GM18526 (cell line): Measurements from ENCODE around the gene CHSY1.

Experiments used
- POLR2A ChIP-seq: IDR thresholded peaks from 3 replicates; pipeline ENCODE4 v1.6.1; 2011; ENCODE audit not compliant: insufficient read length; ENCODE audit errors: extremely low read depth

CHSY1 gene

GRCh38 chr15:101167753-101168462 is 83.9 kb downstream of the CHSY1 start:
- no peak for TF ChIP-seq POLR2A

- no peak for TF ChIP-seq POLR2A
Observed at GRCh38 chr15:101167411-101167752, 84.5 kb downstream of the CHSY1 start.

- TF ChIP-seq POLR2A = no peak
Observed at GRCh38 chr15:101165905-101166471, 85.9 kb downstream of the CHSY1 start.

- TF ChIP-seq POLR2A = no peak
Observed at GRCh38 chr15:101162701-101163483, 89.0 kb downstream of the CHSY1 start.

- no peak for TF ChIP-seq POLR2A
Observed at GRCh38 chr15:101161656-101162055, 90.2 kb downstream of the CHSY1 start.

- TF ChIP-seq POLR2A = no peak
Observed at GRCh38 chr15:101159936-101160815, 91.7 kb downstream of the CHSY1 start.

- no peak for TF ChIP-seq POLR2A
Observed at GRCh38 chr15:101159096-101159935, 92.5 kb downstream of the CHSY1 start.

- no peak for TF ChIP-seq POLR2A
Observed at GRCh38 chr15:101158166-101159095, 93.4 kb downstream of the CHSY1 start.

GRCh38 chr15:101157721-101158120 is 94.1 kb downstream of the CHSY1 start:
- TF ChIP-seq POLR2A = no peak

- TF ChIP-seq POLR2A = no peak
Observed at GRCh38 chr15:101156509-101157159, 95.2 kb downstream of the CHSY1 start.

GRCh38 chr15:101156061-101156460 is 95.8 kb downstream of the CHSY1 start:
- no peak for TF ChIP-seq POLR2A

- TF ChIP-seq POLR2A = no peak
Observed at GRCh38 chr15:101153801-101154656, 97.8 kb downstream of the CHSY1 start.
